NB4 (cell line): Measurements from ENCODE around the gene ZNRF3.
"Not testable (repeated sequence)": the region's sequence is repeated elsewhere in the genome, so short reads cannot be mapped to it uniquely, and the experiment has no call there.

ENCODE experiments used
- DNase-seq: peaks from one replicate; pipeline ENCODE4 v3.0.0; 2010; ENCODE audit warnings: low read depth
- H3K4me3 ChIP-seq: one replicate; pipeline ENCODE4 v1.5.1; 2011; ENCODE audit warnings: mild to moderate bottlenecking, low read depth, low read length, moderate library complexity
- CTCF ChIP-seq: IDR thresholded peaks from one replicate; pipeline ENCODE4 v1.5.1; 2012; ENCODE audit warnings: low read depth, low read length
- MAX ChIP-seq: IDR thresholded peaks from 2 replicates; pipeline ENCODE4 v1.6.1; 2011; ENCODE audit warnings: low read depth, low read length
- MYC ChIP-seq: IDR thresholded peaks from 2 replicates; pipeline ENCODE4 v1.6.1; 2011; ENCODE audit warnings: low read depth, low read length
- POLR2A ChIP-seq: IDR thresholded peaks from 2 replicates; pipeline ENCODE4 v1.6.1; 2011; ENCODE audit warnings: mild to moderate bottlenecking; ENCODE audit not compliant: insufficient read length; ENCODE audit errors: extremely low read depth

ZNRF3 gene

GRCh38 chr22:28907311-28908008 lies 24.1 kb downstream of the ZNRF3 start:
- DNase-seq: no peak
- no peak overlapping the region for H3K4me3 ChIP-seq
- no peak for TF ChIP-seq MAX

GRCh38 chr22:28908810-28909209 lies 25.4 kb downstream of the ZNRF3 start:
- not testable (repeated sequence) for DNase-seq, H3K4me3 ChIP-seq

GRCh38 chr22:28909375-28909774 lies 26.0 kb downstream of the ZNRF3 start:
- TF ChIP-seq MAX: no peak
- no peak for TF ChIP-seq MYC
- no peak for TF ChIP-seq POLR2A
- TF ChIP-seq CTCF: no peak
- no peak overlapping the region for H3K4me3 ChIP-seq
- DNase-seq: no peak

- no peak for TF ChIP-seq CTCF
- H3K4me3 ChIP-seq: no peak overlapping the region
- DNase-seq: no peak
Measured at GRCh38 chr22:28910569-28911303, 27.4 kb downstream of the ZNRF3 start.

GRCh38 chr22:28911304-28911690 lies 27.9 kb downstream of the ZNRF3 start:
- no peak for DNase-seq
- H3K4me3 ChIP-seq: no peak overlapping the region
- TF ChIP-seq MYC (no peak), POLR2A (no peak), CTCF (no peak), MAX (no peak)

- no peak overlapping the region for H3K4me3 ChIP-seq
- DNase-seq: no peak
- TF ChIP-seq POLR2A: no peak
- TF ChIP-seq MYC: no peak
- TF ChIP-seq CTCF: no peak
- TF ChIP-seq MAX: no peak
Measured at GRCh38 chr22:28911777-28912669, 28.7 kb downstream of the ZNRF3 start.
